Right forelimb (tissue), 1 donor: ENCODE results near the gene OR6V1.
"Not testable (repeated sequence)": the region's sequence is repeated elsewhere in the genome, so short reads cannot be mapped to it uniquely, and the experiment has no call there.

Experiments
- DNase-seq: peaks from one replicate; pipeline ENCODE4 v3.0.0-alpha.2; 2018

Gene OR6V1

GRCh38 chr7:143043391-143043790 lies 8.8 kb upstream of the OR6V1 start:
- DNase-seq: no peak

GRCh38 chr7:143046426-143046851 lies 5.7 kb upstream of the OR6V1 start:
- DNase-seq: no peak

GRCh38 chr7:143047326-143047725 lies 4.8 kb upstream of the OR6V1 start:
- no peak for DNase-seq

GRCh38 chr7:143048827-143049226 lies 3.3 kb upstream of the OR6V1 start:
- DNase-seq: no peak

GRCh38 chr7:143049362-143049761 lies 2.8 kb upstream of the OR6V1 start:
- no peak for DNase-seq

- no peak for DNase-seq
Measured at GRCh38 chr7:143050931-143051330, 1.2 kb upstream of the OR6V1 start.

- no peak for DNase-seq
Measured at GRCh38 chr7:143054621-143055020, 2.5 kb downstream of the OR6V1 start.

- no peak for DNase-seq
Measured at GRCh38 chr7:143055754-143056153, 3.6 kb downstream of the OR6V1 start.

- no peak for DNase-seq
Measured at GRCh38 chr7:143063741-143064140, 11.6 kb downstream of the OR6V1 start.

GRCh38 chr7:143068446-143068845 lies 16.3 kb downstream of the OR6V1 start:
- DNase-seq: no peak

- no peak for DNase-seq
Measured at GRCh38 chr7:143069912-143070500, 17.9 kb downstream of the OR6V1 start.

GRCh38 chr7:143073556-143073955 lies 21.4 kb downstream of the OR6V1 start:
- no peak for DNase-seq

- no peak for DNase-seq
Measured at GRCh38 chr7:143074141-143074540, 22.0 kb downstream of the OR6V1 start.

GRCh38 chr7:143085109-143085508 lies 33.0 kb downstream of the OR6V1 start:
- DNase-seq: no peak

GRCh38 chr7:143085610-143086009 lies 33.5 kb downstream of the OR6V1 start:
- not testable (repeated sequence) for DNase-seq

- DNase-seq: not testable (repeated sequence)
Measured at GRCh38 chr7:143088549-143089231, 36.5 kb downstream of the OR6V1 start.

- no peak for DNase-seq
Measured at GRCh38 chr7:143096146-143096545, 44.0 kb downstream of the OR6V1 start.

- not testable (repeated sequence) for DNase-seq
Measured at GRCh38 chr7:143099579-143099978, 47.4 kb downstream of the OR6V1 start.
